Vagina (tissue), 2 donors: Measurements from ENCODE around the gene GDPD4. TPM values are rescaled to one million over a fixed set of nuclear protein-coding genes. Genes with fewer than 3 reads are reported as not detected.

ENCODE experiments used
- DNase-seq, 2 donors: peaks; one replicate each; pipeline ENCODE4 v3.0.0-alpha.2; 2017; ENCODE audit errors: extremely low spot score in 2 of 2
- H3K27ac ChIP-seq: fragments of 200-600 bp; sonication (generic); one replicate; pipeline ENCODE4 v1.5.1; 2019
- H3K27me3 ChIP-seq: fragments of 200-600 bp; sonication (generic); one replicate; pipeline ENCODE4 v1.5.1; 2019
- H3K36me3 ChIP-seq, 2 donors: fragments of 200-600 bp; sonication (generic); one replicate each; pipeline ENCODE4 v1.5.1; 2017 to 2019
- H3K4me1 ChIP-seq: fragments of 200-600 bp; sonication (generic); one replicate; pipeline ENCODE4 v1.5.1; 2019
- H3K4me3 ChIP-seq, 2 donors: fragments of 200-600 bp; sonication (generic); 1 replicate in 1 of 2; 2 replicates in 1 of 2; pipeline ENCODE4 v1.5.1; 2016 to 2019
- H3K9me3 ChIP-seq: fragments of 200-600 bp; sonication (generic); one replicate; pipeline ENCODE4 v1.5.1; 2019
- POLR2A ChIP-seq, 2 donors: fragments of 450-650 bp; IDR thresholded peaks; one replicate each; pipeline ENCODE4 v1.6.1; 2017; ENCODE audit warnings: antibody characterized with exemption in 2 of 2, mild to moderate bottlenecking in 2 of 2, moderate library complexity in 2 of 2
- POLR2AphosphoS5 ChIP-seq, 2 donors: sonication (generic); formaldehyde crosslinking; IDR thresholded peaks; one replicate each; pipeline ENCODE4 v1.9.0; 2017; ENCODE audit warnings: antibody characterized with exemption in 2 of 2, mild to moderate bottlenecking in 2 of 2, low read depth in 1 of 2; ENCODE audit not compliant: insufficient read depth in 1 of 2
- intact Hi-C: fragments of 100-400 bp; cut with DNase I; formaldehyde crosslinking; loops from one replicate; pipeline ENCODE4 v1.15.1; 2023
- total RNA-seq: library from RNA; depleted of rRNA; stranded (reverse); fragments of >200 nt; gene quantifications from one replicate; pipeline ENCODE4 v1.2.3, GENCODE V29; 2016
- TF ChIP-seq, protein P1 (sequence below), 3 experiments: fragments of 450-650 bp in 2 of 3; fragments of 200-600 bp in 1 of 3; sonication (generic) in 1 of 3; IDR thresholded peaks; one replicate each; pipeline ENCODE4 v1.5.1; 2017 to 2019; ENCODE audit warnings: antibody characterized with exemption in 3 of 3, mild to moderate bottlenecking in 2 of 3, moderate library complexity in 2 of 3

The GDPD4 gene
- total RNA-seq, 1 donor from 2014 or later = not detected

DNA sequence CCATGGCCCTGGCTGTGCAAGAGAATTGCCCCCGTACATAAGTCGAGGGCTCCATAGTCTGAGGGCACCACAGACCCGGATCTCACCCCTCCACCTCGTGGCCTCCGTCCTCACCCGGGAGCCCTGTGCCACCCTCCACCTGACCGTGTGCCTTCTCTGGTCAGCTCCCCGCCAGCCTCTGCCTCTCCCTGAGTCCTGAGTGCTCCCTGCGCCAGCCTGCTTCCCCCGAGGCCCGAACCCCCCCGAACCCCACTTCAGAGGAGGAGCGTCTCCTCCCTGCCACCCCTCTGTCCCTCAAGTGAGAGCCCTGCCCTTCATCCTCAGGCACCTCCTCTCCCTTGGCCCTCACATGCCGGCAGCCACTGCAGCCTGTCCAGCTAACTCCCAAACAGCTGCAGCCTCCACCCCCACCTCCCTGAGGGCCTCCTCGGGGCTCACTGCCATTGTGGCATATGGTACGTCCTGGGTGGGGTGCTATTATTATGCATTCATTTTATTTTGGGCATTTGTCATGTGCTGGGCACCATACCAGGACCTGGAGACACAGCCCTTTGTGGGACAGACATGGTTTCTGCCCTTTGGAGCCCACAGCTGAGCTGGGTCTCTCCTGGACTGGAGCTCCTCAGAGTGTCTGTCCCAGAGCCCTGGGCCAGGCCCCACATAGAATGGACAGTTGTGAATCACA, 106.3 kb downstream of the GDPD4 start:
- no peaks in the 10 kb centered on the region for H3K27me3 ChIP-seq
- intact Hi-C loops = loop anchor here (10.0 kb wide), 1 partner anchor 350 kb away; no protein-coding TSS in a partner anchor
- no peak overlapping the region for H3K4me3 ChIP-seq
- H3K9me3 ChIP-seq = no peaks in the 10 kb centered on the region
- H3K27ac ChIP-seq = no peak overlapping the region
- no peak for DNase-seq
- no peaks in the 10 kb centered on the region for H3K36me3 ChIP-seq
- H3K4me1 ChIP-seq = peaks cover 3% of the 10 kb centered on the region
- TF ChIP-seq, protein P1, sequence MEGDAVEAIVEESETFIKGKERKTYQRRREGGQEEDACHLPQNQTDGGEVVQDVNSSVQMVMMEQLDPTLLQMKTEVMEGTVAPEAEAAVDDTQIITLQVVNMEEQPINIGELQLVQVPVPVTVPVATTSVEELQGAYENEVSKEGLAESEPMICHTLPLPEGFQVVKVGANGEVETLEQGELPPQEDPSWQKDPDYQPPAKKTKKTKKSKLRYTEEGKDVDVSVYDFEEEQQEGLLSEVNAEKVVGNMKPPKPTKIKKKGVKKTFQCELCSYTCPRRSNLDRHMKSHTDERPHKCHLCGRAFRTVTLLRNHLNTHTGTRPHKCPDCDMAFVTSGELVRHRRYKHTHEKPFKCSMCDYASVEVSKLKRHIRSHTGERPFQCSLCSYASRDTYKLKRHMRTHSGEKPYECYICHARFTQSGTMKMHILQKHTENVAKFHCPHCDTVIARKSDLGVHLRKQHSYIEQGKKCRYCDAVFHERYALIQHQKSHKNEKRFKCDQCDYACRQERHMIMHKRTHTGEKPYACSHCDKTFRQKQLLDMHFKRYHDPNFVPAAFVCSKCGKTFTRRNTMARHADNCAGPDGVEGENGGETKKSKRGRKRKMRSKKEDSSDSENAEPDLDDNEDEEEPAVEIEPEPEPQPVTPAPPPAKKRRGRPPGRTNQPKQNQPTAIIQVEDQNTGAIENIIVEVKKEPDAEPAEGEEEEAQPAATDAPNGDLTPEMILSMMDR (IDR thresholded peaks at IDR 0.05) = no peak
- TF ChIP-seq POLR2AphosphoS5 (IDR thresholded peaks at IDR 0.05; ENCODE audit: insufficient read depth in 1 of 2, low read depth in 1 of 2) (no peak), POLR2A (IDR thresholded peaks at IDR 0.05) (no peak)

DNA sequence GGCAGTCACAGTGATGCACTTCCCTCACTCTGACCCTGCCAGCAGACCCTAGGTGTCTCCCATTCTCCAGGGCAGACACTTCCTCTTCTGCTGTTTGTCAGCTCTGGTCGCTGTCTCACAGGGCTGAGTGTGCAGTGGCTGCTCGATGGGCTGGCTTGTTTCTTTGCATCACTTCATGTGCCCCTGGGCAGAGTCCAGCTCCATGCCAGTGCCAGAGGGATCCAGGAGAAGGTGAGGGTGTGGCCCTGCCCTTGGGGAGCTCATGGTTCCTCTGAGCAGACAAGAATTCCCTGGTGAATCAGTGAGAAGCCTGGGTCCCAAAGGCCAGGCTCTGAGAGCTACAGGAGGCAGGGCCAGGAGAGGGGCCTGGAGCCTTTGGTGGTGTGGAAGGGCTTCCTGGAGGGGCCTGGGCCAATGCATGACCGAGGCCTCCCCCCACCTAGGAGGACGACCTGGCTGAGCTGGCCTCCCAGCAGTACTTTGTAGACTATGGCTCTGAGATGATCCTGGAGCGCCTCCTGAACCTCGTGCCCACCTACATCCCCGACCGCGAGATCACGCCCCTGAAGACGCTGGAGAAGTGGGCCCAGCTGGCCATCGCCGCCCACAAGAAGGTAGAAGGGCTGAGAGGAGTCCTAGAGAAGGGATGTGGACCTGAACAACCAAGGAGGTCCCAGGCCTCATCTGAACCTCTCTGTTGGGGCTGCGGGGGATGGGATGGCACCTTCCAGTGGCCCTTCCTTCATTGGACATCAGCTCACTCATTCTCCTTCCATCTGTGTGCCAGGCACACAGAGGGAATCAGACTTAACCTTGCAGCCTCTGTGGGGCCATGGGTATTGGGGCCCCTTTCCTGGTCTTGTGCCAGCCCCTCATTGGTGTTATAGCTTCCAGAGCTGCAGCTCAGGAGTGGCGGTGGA, 107.3 kb downstream of the GDPD4 start:
- DNase-seq = no peak
- Histone ChIP-seq H3K4me3 (no peak overlapping the region), H3K9me3 (no peaks in the 10 kb centered on the region), H3K36me3 (no peaks in the 10 kb centered on the region), H3K27ac (no peak overlapping the region), H3K4me1 (peaks cover 3% of the 10 kb centered on the region), H3K27me3 (no peaks in the 10 kb centered on the region)
- intact Hi-C loops = loop anchor here (10.0 kb wide), 1 partner anchor 351 kb away; no protein-coding TSS in a partner anchor
- TF ChIP-seq POLR2AphosphoS5 (IDR thresholded peaks at IDR 0.05; ENCODE audit: insufficient read depth in 1 of 2, low read depth in 1 of 2) (no peak), POLR2A (IDR thresholded peaks at IDR 0.05) (no peak)
- TF ChIP-seq, protein P1 (IDR thresholded peaks at IDR 0.05) = no peak

- Histone ChIP-seq H3K36me3 (no peaks in the 10 kb centered on the region), H3K27me3 (no peaks in the 10 kb centered on the region), H3K9me3 (no peaks in the 10 kb centered on the region), H3K27ac (no peak overlapping the region), H3K4me1 (peaks cover 3% of the 10 kb centered on the region), H3K4me3 (no peak overlapping the region)
- intact Hi-C loops = loop anchor here (10.0 kb wide), 1 partner anchor 352 kb away; no protein-coding TSS in a partner anchor
- TF ChIP-seq POLR2AphosphoS5 (IDR thresholded peaks at IDR 0.05; ENCODE audit: insufficient read depth in 1 of 2, low read depth in 1 of 2) (no peak), POLR2A (IDR thresholded peaks at IDR 0.05) (no peak)
- TF ChIP-seq, protein P1 (IDR thresholded peaks at IDR 0.05) = no peak
- DNase-seq = no peak
These were observed 108.3 kb downstream of the GDPD4 start for GRCh38 chr11:77193167-77193566.

DNA sequence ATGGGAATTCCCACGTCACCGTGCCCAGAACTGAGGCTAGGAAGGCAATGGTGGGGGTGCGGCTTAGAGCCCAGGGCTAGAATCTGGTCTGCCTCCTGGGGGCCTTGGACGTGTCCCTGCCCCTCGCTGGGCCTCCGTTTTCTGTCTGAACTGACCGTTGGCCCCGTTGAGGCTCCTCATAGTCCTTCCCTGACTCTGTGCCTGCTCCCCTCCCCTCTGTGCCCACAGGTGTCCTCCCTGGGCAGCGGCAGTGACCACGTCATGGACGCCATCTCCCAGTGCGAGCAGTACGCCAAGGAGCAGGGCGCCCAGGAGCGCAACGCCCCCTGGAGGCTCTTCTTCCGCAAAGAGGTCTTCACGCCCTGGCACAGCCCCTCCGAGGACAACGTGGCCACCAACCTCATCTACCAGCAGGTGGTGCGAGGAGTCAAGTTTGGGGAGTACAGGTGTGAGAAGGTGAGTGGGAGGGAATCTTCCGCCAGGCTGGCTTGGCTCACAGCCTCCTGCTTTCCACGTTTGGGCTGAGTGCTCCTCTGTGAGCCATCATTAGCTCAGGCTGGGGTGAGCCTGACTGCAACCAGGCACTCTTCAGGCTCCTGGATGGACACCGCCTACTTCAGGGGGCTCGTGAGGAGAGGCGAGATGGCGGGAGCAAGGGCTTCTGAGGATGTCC, 109.5 kb downstream of the GDPD4 start:
- DNase-seq = no peak
- no peak overlapping the region for H3K27ac ChIP-seq
- H3K4me3 ChIP-seq = no peak overlapping the region
- intact Hi-C loops = loop anchor here (10.0 kb wide), 1 partner anchor 353 kb away; no protein-coding TSS in a partner anchor
- no peaks in the 10 kb centered on the region for H3K36me3 ChIP-seq
- peaks cover 3% of the 10 kb centered on the region for H3K4me1 ChIP-seq
- no peak for TF ChIP-seq POLR2A (IDR thresholded peaks at IDR 0.05)
- TF ChIP-seq, protein P1 (IDR thresholded peaks at IDR 0.05) = peak in 2 of 3 experiments; percentile 18 to 42
- no peak for TF ChIP-seq POLR2AphosphoS5 (IDR thresholded peaks at IDR 0.05; ENCODE audit: insufficient read depth in 1 of 2, low read depth in 1 of 2)
- H3K9me3 ChIP-seq = no peaks in the 10 kb centered on the region
- no peaks in the 10 kb centered on the region for H3K27me3 ChIP-seq
